IPS-18a (cell line): ENCODE measurements around the gene TIAL1.

ENCODE experiments used
- H3K27ac ChIP-seq: one replicate; pipeline ENCODE4 v1.5.1; 2013; ENCODE audit warnings: low read length
- H3K27me3 ChIP-seq: one replicate; pipeline ENCODE4 v1.6.1; 2013; ENCODE audit warnings: mild to moderate bottlenecking, low read length; ENCODE audit not compliant: control insufficient read depth, insufficient read depth
- H3K36me3 ChIP-seq: one replicate; pipeline ENCODE4 v1.6.1; 2013; ENCODE audit warnings: low read depth, low read length; ENCODE audit not compliant: control insufficient read depth
- H3K4me1 ChIP-seq: one replicate; pipeline ENCODE4 v1.6.1; 2013; ENCODE audit warnings: low read depth, low read length; ENCODE audit not compliant: control insufficient read depth
- H3K4me3 ChIP-seq: one replicate; pipeline ENCODE4 v1.5.1; 2013; ENCODE audit warnings: low read length
- H3K9ac ChIP-seq: one replicate; pipeline ENCODE4 v1.6.1; 2013; ENCODE audit warnings: mild to moderate bottlenecking, low read length, moderate library complexity
- H3K9me3 ChIP-seq: one replicate; pipeline ENCODE4 v1.6.1; 2013; ENCODE audit warnings: low read depth, low read length; ENCODE audit not compliant: control insufficient read depth

Gene TIAL1

GRCh38 chr10:119596537-119597404 lies at the start of gene TIAL1:
Gene TIAL1, minus strand, starts transcription at chr10:119596964. Its CDS starts 499 bp downstream, at chr10:119596465.
- Histone ChIP-seq H3K9ac (peak within 1 kb of the TSS; percentile 95), H3K27me3 (no peaks in the 10 kb centered on the region), H3K4me1 (peaks cover 24% of the 10 kb centered on the region), H3K4me3 (peak within 1 kb of the TSS; percentile 98), H3K27ac (peak within 1 kb of the TSS; percentile 98), H3K9me3 (no peaks in the 10 kb centered on the region), H3K36me3 (no peaks in the 10 kb centered on the region)

GRCh38 chr10:119644994-119645393 lies 48.2 kb upstream of the TIAL1 start:
- H3K27ac ChIP-seq = no peak overlapping the region
- H3K27me3 ChIP-seq = no peaks in the 10 kb centered on the region
- H3K9me3 ChIP-seq = no peaks in the 10 kb centered on the region
- no peak overlapping the region for H3K4me3 ChIP-seq
- H3K4me1 ChIP-seq = no peaks in the 10 kb centered on the region
- no peak overlapping the region for H3K9ac ChIP-seq
- H3K36me3 ChIP-seq = no peaks in the 10 kb centered on the region

GRCh38 chr10:119644205-119644814 lies 47.5 kb upstream of the TIAL1 start:
- Histone ChIP-seq H3K27me3 (no peaks in the 10 kb centered on the region), H3K27ac (no peak overlapping the region), H3K9ac (no peak overlapping the region), H3K36me3 (no peaks in the 10 kb centered on the region), H3K4me1 (no peaks in the 10 kb centered on the region), H3K9me3 (no peaks in the 10 kb centered on the region), H3K4me3 (no peak overlapping the region)

GRCh38 chr10:119643306-119644204 lies 46.8 kb upstream of the TIAL1 start:
- no peaks in the 10 kb centered on the region for H3K27me3 ChIP-seq
- no peak overlapping the region for H3K27ac ChIP-seq
- H3K4me1 ChIP-seq = no peaks in the 10 kb centered on the region
- no peaks in the 10 kb centered on the region for H3K9me3 ChIP-seq
- no peak overlapping the region for H3K4me3 ChIP-seq
- no peak overlapping the region for H3K9ac ChIP-seq
- H3K36me3 ChIP-seq = no peaks in the 10 kb centered on the region

- no peak overlapping the region for H3K9ac ChIP-seq
- H3K9me3 ChIP-seq = no peaks in the 10 kb centered on the region
- H3K27me3 ChIP-seq = no peaks in the 10 kb centered on the region
- no peak overlapping the region for H3K27ac ChIP-seq
- no peaks in the 10 kb centered on the region for H3K4me1 ChIP-seq
- H3K4me3 ChIP-seq = no peak overlapping the region
- H3K36me3 ChIP-seq = no peaks in the 10 kb centered on the region
These were observed 45.9 kb upstream of the TIAL1 start for GRCh38 chr10:119642556-119643111.

- Histone ChIP-seq H3K9ac (no peak overlapping the region), H3K27me3 (no peaks in the 10 kb centered on the region)
These were observed 44.2 kb upstream of the TIAL1 start for GRCh38 chr10:119640875-119641526.

GRCh38 chr10:119640384-119640783 lies 43.6 kb upstream of the TIAL1 start:
- no peaks in the 10 kb centered on the region for H3K27me3 ChIP-seq
- no peak overlapping the region for H3K27ac ChIP-seq
- no peak overlapping the region for H3K9ac ChIP-seq
- H3K36me3 ChIP-seq = no peaks in the 10 kb centered on the region
- H3K9me3 ChIP-seq = no peaks in the 10 kb centered on the region
- no peaks in the 10 kb centered on the region for H3K4me1 ChIP-seq
- H3K4me3 ChIP-seq = no peak overlapping the region

More at GRCh38 chr10:119640875-119641526, 44.2 kb upstream of the TIAL1 start:
- Histone ChIP-seq H3K36me3 (no peaks in the 10 kb centered on the region), H3K4me3 (no peak overlapping the region), H3K9me3 (no peaks in the 10 kb centered on the region), H3K4me1 (no peaks in the 10 kb centered on the region), H3K27ac (no peak overlapping the region)

- H3K4me3 ChIP-seq = no peak overlapping the region
- H3K9ac ChIP-seq = no peak overlapping the region
- no peaks in the 10 kb centered on the region for H3K36me3 ChIP-seq
- H3K27ac ChIP-seq = no peak overlapping the region
- no peaks in the 10 kb centered on the region for H3K27me3 ChIP-seq
- no peaks in the 10 kb centered on the region for H3K9me3 ChIP-seq
- no peaks in the 10 kb centered on the region for H3K4me1 ChIP-seq
These were observed 42.2 kb upstream of the TIAL1 start for GRCh38 chr10:119638982-119639381.

GRCh38 chr10:119637631-119638030 lies 40.9 kb upstream of the TIAL1 start:
- H3K9me3 ChIP-seq = no peaks in the 10 kb centered on the region
- no peaks in the 10 kb centered on the region for H3K27me3 ChIP-seq
- no peaks in the 10 kb centered on the region for H3K4me1 ChIP-seq
- H3K4me3 ChIP-seq = no peak overlapping the region
- H3K9ac ChIP-seq = no peak overlapping the region
- H3K27ac ChIP-seq = no peak overlapping the region
- H3K36me3 ChIP-seq = no peaks in the 10 kb centered on the region

- Histone ChIP-seq H3K27ac (no peak overlapping the region), H3K4me1 (no peaks in the 10 kb centered on the region), H3K4me3 (no peak overlapping the region), H3K36me3 (no peaks in the 10 kb centered on the region), H3K27me3 (no peaks in the 10 kb centered on the region), H3K9me3 (no peaks in the 10 kb centered on the region), H3K9ac (no peak overlapping the region)
These were observed 37.4 kb upstream of the TIAL1 start for GRCh38 chr10:119634219-119634544.
